SK-N-SH (cell line): ENCODE measurements around the gene CNTROB. TPM values are rescaled to one million over a fixed set of nuclear protein-coding genes. Genes with fewer than 3 reads are reported as not detected.
"Not testable (repeated sequence)": the region's sequence is repeated elsewhere in the genome, so short reads cannot be mapped to it uniquely, and the experiment has no call there.

ENCODE experiments used
- CTCF ChIA-PET: fragments of 300-600, 350-600 bp; formaldehyde crosslinking; extraction: SDS; loops from one replicate; lab custom pipeline; 2021; lab: Yijun Ruan, JAX
- POLR2A ChIA-PET: fragments of 350-600 bp; sonication (Branson Sonifier 250); formaldehyde crosslinking; extraction: SDS; loops from one replicate; lab custom pipeline; 2020; ENCODE audit warnings: antibody characterized with exemption, inconsistent platforms; lab: Yijun Ruan, JAX
- DNase-seq: peaks from one replicate; pipeline ENCODE4 v3.0.0; 2012
- H2AFZ ChIP-seq: fragments of 200-600 bp; sonication (generic); 2 replicates; pipeline ENCODE4 v1.8.1; 2016; ENCODE audit warnings: antibody characterized with exemption, mild to moderate bottlenecking, low read depth
- H3F3A ChIP-seq: fragments of 200-600 bp; sonication (generic); replicated peaks from 2 replicates; pipeline ENCODE3; 2016; ENCODE audit warnings: antibody characterized with exemption, mild to moderate bottlenecking; ENCODE audit not compliant: insufficient read depth
- H3K27ac ChIP-seq, 2 experiments: fragments of 200-500 bp in 1 of 2; fragments of 200-600 bp in 1 of 2; sonication (Bioruptor generic) in 1 of 2; sonication (generic), shearing (Covaris generic) in 1 of 2; 2 replicates each; pipeline versions ENCODE4 v1.5.1 to v1.6.1; 2014 to 2016; ENCODE audit warnings: low read depth in 2 of 2, inconsistent platforms in 1 of 2, low read length in 1 of 2, mild to moderate bottlenecking in 1 of 2, mixed read lengths in 1 of 2
- H3K27me3 ChIP-seq: fragments of 200-600 bp; sonication (generic), shearing (Covaris generic); 2 replicates; pipeline ENCODE4 v1.6.1; 2016; ENCODE audit warnings: mixed run types; ENCODE audit not compliant: insufficient read depth
- H3K36me3 ChIP-seq, 2 experiments: fragments of 200-500 bp in 1 of 2; fragments of 200-600 bp in 1 of 2; sonication (Bioruptor generic) in 1 of 2; sonication (generic) in 1 of 2; replicated peaks in 1 of 2; 2 replicates each; pipeline versions ENCODE3 to v1.5.1; 2014 to 2016; ENCODE audit warnings: low read length in 1 of 2, mild to moderate bottlenecking in 1 of 2; ENCODE audit not compliant: insufficient read depth in 2 of 2, control insufficient read depth in 1 of 2
- H3K4me1 ChIP-seq, 2 experiments: fragments of 200-500 bp in 1 of 2; fragments of 200-600 bp in 1 of 2; sonication (Bioruptor generic) in 1 of 2; sonication (generic), shearing (Covaris generic) in 1 of 2; 2 replicates each; pipeline versions ENCODE4 v1.5.1 to v1.6.1; 2014 to 2016; ENCODE audit warnings: low read depth in 1 of 2, low read length in 1 of 2, mixed run types in 1 of 2; ENCODE audit not compliant: insufficient read depth in 2 of 2, control insufficient read depth in 1 of 2
- H3K4me2 ChIP-seq: fragments of 200-600 bp; sonication (generic), shearing (Covaris generic); 2 replicates; pipeline ENCODE4 v1.6.1; 2017; ENCODE audit warnings: mixed run types
- H3K4me3 ChIP-seq, 2 experiments: fragments of 200-500 bp in 1 of 2; fragments of 200-600 bp in 1 of 2; sonication (Bioruptor generic) in 1 of 2; sonication (generic), shearing (Covaris generic) in 1 of 2; 2 replicates each; pipeline versions ENCODE4 v1.5.1 to v1.8.1; 2014 to 2016; ENCODE audit warnings: low read depth in 2 of 2, inconsistent platforms in 1 of 2, low read length in 1 of 2, mild to moderate bottlenecking in 1 of 2, mixed read lengths in 1 of 2, moderate library complexity in 1 of 2
- H3K79me2 ChIP-seq: fragments of 200-600 bp; sonication (generic); 2 replicates; pipeline ENCODE4 v1.8.1; 2017; ENCODE audit warnings: mild to moderate bottlenecking; ENCODE audit not compliant: insufficient read depth
- H3K9ac ChIP-seq: fragments of 200-600 bp; sonication (generic); 2 replicates; pipeline ENCODE4 v1.6.1; 2017; ENCODE audit warnings: mixed run types
- H3K9me2 ChIP-seq: fragments of 200-600 bp; sonication (generic); 2 replicates; pipeline ENCODE4 v1.6.1; 2017; ENCODE audit warnings: mixed run types
- H3K9me3 ChIP-seq: fragments of 200-600 bp; sonication (generic); 2 replicates; pipeline ENCODE4 v1.6.1; 2017; ENCODE audit warnings: mixed run types, mild to moderate bottlenecking, moderate library complexity
- H4K20me1 ChIP-seq: fragments of 200-600 bp; sonication (generic); 2 replicates; pipeline ENCODE4 v1.6.1; 2017; ENCODE audit warnings: mild to moderate bottlenecking, mixed run types; ENCODE audit not compliant: insufficient read depth
- GATA2 ChIP-seq: sonication (generic); formaldehyde crosslinking; IDR thresholded peaks from 2 replicates; pipeline ENCODE4 v1.5.0; 2020; ENCODE audit warnings: mild to moderate bottlenecking, missing genetic modification reagents
- MAX ChIP-seq: IDR thresholded peaks from 2 replicates; pipeline ENCODE4 v1.4.0; 2012; ENCODE audit warnings: low read depth
- RAD21 ChIP-seq: IDR thresholded peaks from 2 replicates; pipeline ENCODE4 v1.6.1; 2012; ENCODE audit warnings: mild to moderate bottlenecking, low read length
- REST ChIP-seq: IDR thresholded peaks from 2 replicates; pipeline ENCODE4 v1.6.1; 2012; ENCODE audit warnings: mild to moderate bottlenecking, low read depth, low read length, moderate library complexity
- SMC3 ChIP-seq: IDR thresholded peaks from 2 replicates; pipeline ENCODE4 v1.6.1; 2012; ENCODE audit warnings: low read depth, low read length, improper control_type of control experiment
- TAF1 ChIP-seq: IDR thresholded peaks from 2 replicates; pipeline ENCODE4 v1.6.1; 2012; ENCODE audit warnings: low read depth, mild to moderate bottlenecking, low read length, moderate library complexity, borderline replicate concordance
- ZBTB33 ChIP-seq: IDR thresholded peaks from 2 replicates; pipeline ENCODE4 v1.4.0; 2012; ENCODE audit warnings: low read depth, borderline replicate concordance
- WGBS: methylation state at CpG from one replicate; pipeline ENCODE4 v1.1.6; 2017; ENCODE audit warnings: low lambda C conversion rate; 5-methylcytosine and 5-hydroxymethylcytosine counted together
- polyA plus RNA-seq, 3 experiments: library from polyadenylated mRNA; depleted of rRNA; stranded (reverse); fragments of >200 nt; gene quantifications; 2 replicates each; pipeline ENCODE4 v1.2.3, GENCODE V29; 2012

The CNTROB gene
- polyA plus RNA-seq, 1 of the 3 experiments (the other 2 are of a cell fraction): 26.3 TPM

GRCh38 chr17:7951143-7951792, 19.3 kb downstream of the CNTROB start (continued):
- TF ChIP-seq GATA2 (CRISPR knock-in tag) (no peak), SMC3 (no peak), ZBTB33 (no peak), RAD21 (no peak)

GRCh38 chr17:7953266-7953665, 21.3 kb downstream of the CNTROB start:
- H3K27me3 ChIP-seq, H3K4me1 ChIP-seq, DNase-seq, H3K79me2 ChIP-seq, H3K4me2 ChIP-seq, H3K9me3 ChIP-seq, H3F3A ChIP-seq, H3K4me3 ChIP-seq, H2AFZ ChIP-seq, H3K9ac ChIP-seq, H4K20me1 ChIP-seq, H3K9me2 ChIP-seq, POLR2A ChIA-PET, H3K27ac ChIP-seq: not testable (repeated sequence)
- peaks cover 8 to 18% of the 10 kb centered on the region in 2 experiments for H3K36me3 ChIP-seq
- WGBS: 87% methylated on average over 7 of the region's 13 CpGs
- CTCF ChIA-PET: interaction anchor here (0.8 to 1.9 kb wide), 4 partner anchors 14 to 96 kb away, joined by 3 to 6 read pairs (median 3); partner anchors contain the start of gene NAA38

GRCh38 chr17:7955414-7956227, 23.6 kb downstream of the CNTROB start:
- H3K4me1 ChIP-seq: no peaks in the 10 kb centered on the region; a peak in 1 of 4 replicates
- ChIA-PET CTCF (interaction anchor here (0.6 to 1.7 kb wide), 7 partner anchors 10 to 1243 kb away, joined by 3 to 4 read pairs (median 3); partner anchors contain the start of gene RNF227), POLR2A (interaction anchor here (0.9 kb wide), 1 partner anchor 10 kb away, joined by 3 read pairs; no protein-coding TSS in a partner anchor)
- no peaks in the 10 kb centered on the region for H3K9me2 ChIP-seq
- H4K20me1 ChIP-seq: no peaks in the 10 kb centered on the region
- H3K79me2 ChIP-seq: no peaks in the 10 kb centered on the region
- H3F3A ChIP-seq: peaks cover 5% of the 10 kb centered on the region
- no peaks in the 10 kb centered on the region for H3K9me3 ChIP-seq
- H3K4me3 ChIP-seq: no peak overlapping the region
- no peak overlapping the region for H3K4me2 ChIP-seq
- TF ChIP-seq SMC3 (no peak), ZBTB33 (no peak), REST (no peak), MAX (0 out of 2 replicates have a peak, but pooled peaks have one; percentile 18), TAF1 (no peak)
- no peaks in the 10 kb centered on the region for H3K27me3 ChIP-seq
- H3K27ac ChIP-seq: no peak overlapping the region
- WGBS: 86% methylated on average over 13 of the region's 13 CpGs
- no peak overlapping the region for H2AFZ ChIP-seq
- H3K36me3 ChIP-seq: no peaks in the 10 kb centered on the region
- no peak overlapping the region for H3K9ac ChIP-seq
- DNase-seq: no peak
